HepG2 (cell line): Measurements from ENCODE around the gene MREG. TPM values are rescaled to one million over a fixed set of nuclear protein-coding genes. Genes with fewer than 3 reads are reported as not detected.

Experiments used
- CREM ChIP-seq, 2 experiments: sonication (generic) in 1 of 2; formaldehyde crosslinking in 1 of 2; IDR thresholded peaks; 2 replicates each; pipeline versions ENCODE4 v1.4.0 to v1.6.1; 2016 to 2020; ENCODE audit warnings: antibody characterized with exemption in 1 of 2, mild to moderate bottlenecking in 1 of 2, missing genetic modification reagents in 1 of 2
- FOXJ3 ChIP-seq: sonication (generic); formaldehyde crosslinking; IDR thresholded peaks from 2 replicates; pipeline ENCODE4 v1.4.0; 2020; ENCODE audit warnings: missing genetic modification reagents, mild to moderate bottlenecking, borderline replicate concordance
- KIAA2018 ChIP-seq: sonication (generic); formaldehyde crosslinking; IDR thresholded peaks from 2 replicates; pipeline ENCODE4 v1.5.0; 2020; ENCODE audit warnings: mild to moderate bottlenecking, missing genetic modification reagents, borderline replicate concordance
- MTF2 ChIP-seq: sonication (generic); formaldehyde crosslinking; IDR thresholded peaks from 2 replicates; pipeline ENCODE4 v1.5.0; 2020; ENCODE audit warnings: missing genetic modification reagents, borderline replicate concordance
- RFXAP ChIP-seq: sonication (generic); formaldehyde crosslinking; IDR thresholded peaks from 2 replicates; pipeline ENCODE4 v1.4.0; 2020; ENCODE audit warnings: missing genetic modification reagents, borderline replicate concordance
- SAFB2 ChIP-seq: sonication (generic); formaldehyde crosslinking; IDR thresholded peaks from 2 replicates; pipeline ENCODE4 v1.5.1; 2020; ENCODE audit warnings: missing genetic modification reagents, low read depth, mild to moderate bottlenecking, borderline replicate concordance
- SALL1 ChIP-seq: sonication (generic); formaldehyde crosslinking; IDR thresholded peaks from 2 replicates; pipeline ENCODE4 v1.8.0; 2022; ENCODE audit warnings: mild to moderate bottlenecking, missing genetic modification reagents
- SOX6 ChIP-seq, 2 experiments: fragments of 450-650 bp in 1 of 2; sonication (generic) in 1 of 2; formaldehyde crosslinking in 1 of 2; IDR thresholded peaks; 2 replicates each; pipeline versions ENCODE4 v1.4.0 to v1.6.1; 2017 to 2020; ENCODE audit warnings: antibody characterized with exemption in 1 of 2, mild to moderate bottlenecking in 1 of 2, missing genetic modification reagents in 1 of 2
- SRY ChIP-seq: sonication (generic); formaldehyde crosslinking; IDR thresholded peaks from 2 replicates; pipeline ENCODE4 v1.8.0; 2022; ENCODE audit warnings: mild to moderate bottlenecking, missing genetic modification reagents
- TBX3 ChIP-seq: fragments of 450-650 bp; IDR thresholded peaks from 2 replicates; pipeline ENCODE4 v1.6.1; 2017; ENCODE audit warnings: antibody characterized with exemption, mild to moderate bottlenecking, inconsistent platforms, borderline replicate concordance
- TEAD3 ChIP-seq: optimal IDR thresholded peaks from 2 replicates; pipeline ENCODE3; 2016; ENCODE audit warnings: borderline replicate concordance
- YEATS2 ChIP-seq: sonication (generic); formaldehyde crosslinking; IDR thresholded peaks from 2 replicates; pipeline ENCODE4 v1.4.0; 2020; ENCODE audit warnings: missing genetic modification reagents, borderline replicate concordance
- ZFP1 ChIP-seq: IDR thresholded peaks from 2 replicates; pipeline ENCODE4 v1.6.1; 2016
- ZNF264 ChIP-seq: sonication (generic); formaldehyde crosslinking; IDR thresholded peaks from 2 replicates; pipeline ENCODE4 v1.4.0; 2020; ENCODE audit warnings: missing genetic modification reagents
- ZNF737 ChIP-seq: sonication (generic); formaldehyde crosslinking; IDR thresholded peaks from 2 replicates; pipeline ENCODE4 v1.5.0; 2020; ENCODE audit warnings: missing genetic modification reagents, mild to moderate bottlenecking, borderline replicate concordance
- ZNF879 ChIP-seq: sonication (generic); formaldehyde crosslinking; IDR thresholded peaks from 2 replicates; pipeline ENCODE4 v1.8.1; 2023; ENCODE audit warnings: missing genetic modification reagents
- ZSCAN9 ChIP-seq: IDR thresholded peaks from 2 replicates; pipeline ENCODE4 v1.6.1; 2016; ENCODE audit warnings: borderline replicate concordance
- polyA plus RNA-seq, 8 experiments: library from polyadenylated mRNA; depleted of rRNA in 3 of 8; stranded (reverse) in 7 of 8; unstranded in 1 of 8; fragments of >200 nt; fragmentation: Illumina TruSeq in 4 of 8; extraction: Trizol in 4 of 8; gene quantifications; 2 replicates each; pipeline versions ENCODE4 v1.2.1 to v1.2.3, GENCODE V29; 2011 to 2016; ENCODE audit warnings: low read depth in 4 of 8, missing spikeins in 1 of 8, mixed read lengths in 1 of 8; ENCODE audit not compliant: insufficient read depth in 1 of 8
- total RNA-seq, 5 experiments: library from RNA; depleted of rRNA; stranded (reverse); fragments of >200 nt; fragmentation: Illumina TruSeq; extraction: Trizol; gene quantifications; 2 replicates each; pipeline ENCODE4 v1.2.3, GENCODE V29; 2016; ENCODE audit warnings: low read depth in 1 of 5
- TF ChIP-seq, protein P1 (sequence below): sonication (generic); formaldehyde crosslinking; IDR thresholded peaks from 2 replicates; pipeline ENCODE4 v1.8.0; 2022; ENCODE audit warnings: missing genetic modification reagents, mild to moderate bottlenecking, borderline replicate concordance

The MREG gene
- total and polyA plus RNA-seq, 2 of the 13 experiments (the other 11 are each of a cell fraction or from before 2014, with no cell fraction given): 7.5 to 23.3 TPM

DNA sequence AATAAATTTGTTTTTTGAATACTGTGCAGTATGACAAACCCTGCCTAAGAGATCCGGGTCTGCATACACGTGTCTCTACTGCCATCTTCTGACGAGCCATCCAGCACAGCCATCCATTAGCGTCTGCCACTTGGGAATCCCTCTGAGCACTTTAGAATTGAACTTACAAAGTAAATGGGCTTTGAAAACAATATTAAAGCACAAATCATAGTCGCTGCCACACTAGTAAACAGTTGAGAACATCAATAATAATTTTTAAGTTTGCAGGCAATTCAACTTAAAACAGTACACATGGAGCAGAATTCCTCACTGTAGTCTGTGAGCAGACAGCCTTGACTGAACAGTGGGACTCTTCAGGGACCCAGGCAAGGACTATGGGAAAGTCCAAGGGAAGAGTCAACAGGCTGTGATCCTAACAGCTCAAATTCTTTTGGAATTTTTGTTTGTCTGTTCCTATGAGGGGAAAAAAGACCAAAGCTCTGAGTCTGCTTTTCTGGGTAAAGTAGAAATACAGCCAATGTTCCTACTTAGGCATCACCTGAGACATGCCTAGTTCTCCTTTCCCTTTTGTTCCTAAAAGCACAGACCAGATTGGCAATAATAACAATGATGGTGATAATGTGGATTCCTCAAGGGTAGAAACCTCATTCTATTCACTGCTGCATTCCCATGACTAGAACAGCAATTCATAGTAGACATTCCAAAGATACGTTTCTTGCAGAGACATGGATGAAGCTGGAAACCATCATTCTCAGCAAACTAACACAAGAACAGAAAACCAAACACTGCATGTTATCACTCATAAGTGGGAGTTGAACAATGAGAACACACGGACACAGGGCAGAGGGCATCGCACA is 92.9 kb downstream of the MREG start (continued):
- TF ChIP-seq RFXAP (CRISPR knock-in tag) (no peak), SALL1 (CRISPR knock-in tag) (peak; percentile 73), KIAA2018 (CRISPR knock-in tag) (no peak), FOXJ3 (CRISPR knock-in tag) (peak; percentile 35; the same call in 1 of the 2 replicates), CREM (IDR thresholded peaks at IDR 0.05) (peak; percentile 17; the same call in 1 of the 2 replicates), CREM (CRISPR knock-in tag; IDR thresholded peaks at IDR 0.05) (no peak), ZFP1 (CRISPR knock-in tag) (no peak), ZNF737 (no peak), ZNF879 (no peak), SRY (no peak), SAFB2 (CRISPR knock-in tag) (no peak), ZSCAN9 (0 out of 2 replicates have a peak, but pooled peaks have one; percentile 27), MTF2 (CRISPR knock-in tag) (no peak), TEAD3 (CRISPR knock-in tag) (peak; percentile 17), TBX3 (no peak), ZNF264 (peak; percentile 60; the same call in 1 of the 2 replicates), YEATS2 (no peak), SOX6 (IDR thresholded peaks at IDR 0.05) (no peak), SOX6 (CRISPR knock-in tag; IDR thresholded peaks at IDR 0.05) (peak; percentile 57)
- TF ChIP-seq, protein P1, sequence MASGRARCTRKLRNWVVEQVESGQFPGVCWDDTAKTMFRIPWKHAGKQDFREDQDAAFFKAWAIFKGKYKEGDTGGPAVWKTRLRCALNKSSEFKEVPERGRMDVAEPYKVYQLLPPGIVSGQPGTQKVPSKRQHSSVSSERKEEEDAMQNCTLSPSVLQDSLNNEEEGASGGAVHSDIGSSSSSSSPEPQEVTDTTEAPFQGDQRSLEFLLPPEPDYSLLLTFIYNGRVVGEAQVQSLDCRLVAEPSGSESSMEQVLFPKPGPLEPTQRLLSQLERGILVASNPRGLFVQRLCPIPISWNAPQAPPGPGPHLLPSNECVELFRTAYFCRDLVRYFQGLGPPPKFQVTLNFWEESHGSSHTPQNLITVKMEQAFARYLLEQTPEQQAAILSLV (CRISPR knock-in tag): no peak
